HUES48 (cell line): ENCODE data around the gene IFITM1.
"Not testable (repeated sequence)": the region's sequence is repeated elsewhere in the genome, so short reads cannot be mapped to it uniquely, and the experiment has no call there.

Source experiments
- H3K27ac ChIP-seq: one replicate; pipeline ENCODE4 v1.7.0; 2013; ENCODE audit warnings: low read depth, low read length, inconsistent platforms
- H3K27me3 ChIP-seq: 2 replicates; pipeline ENCODE4 v1.6.1; 2013; ENCODE audit warnings: mild to moderate bottlenecking, low read length; ENCODE audit not compliant: control insufficient read depth, insufficient read depth
- H3K36me3 ChIP-seq: 2 replicates; pipeline ENCODE4 v1.6.1; 2013; ENCODE audit warnings: low read length; ENCODE audit not compliant: control insufficient read depth, insufficient read depth
- H3K4me1 ChIP-seq: 2 replicates; pipeline ENCODE4 v1.6.1; 2013; ENCODE audit warnings: mild to moderate bottlenecking, low read length; ENCODE audit not compliant: control insufficient read depth, insufficient read depth
- H3K4me3 ChIP-seq: 2 replicates; pipeline ENCODE4 v1.5.1; 2013; ENCODE audit warnings: mild to moderate bottlenecking, low read depth, low read length
- H3K9ac ChIP-seq: 2 replicates; pipeline ENCODE4 v1.6.1; 2013; ENCODE audit warnings: mild to moderate bottlenecking, low read depth, low read length, moderate library complexity
- H3K9me3 ChIP-seq: 2 replicates; pipeline ENCODE4 v1.6.1; 2013; ENCODE audit warnings: low read length; ENCODE audit not compliant: control insufficient read depth, insufficient read depth

IFITM1 gene

DNA sequence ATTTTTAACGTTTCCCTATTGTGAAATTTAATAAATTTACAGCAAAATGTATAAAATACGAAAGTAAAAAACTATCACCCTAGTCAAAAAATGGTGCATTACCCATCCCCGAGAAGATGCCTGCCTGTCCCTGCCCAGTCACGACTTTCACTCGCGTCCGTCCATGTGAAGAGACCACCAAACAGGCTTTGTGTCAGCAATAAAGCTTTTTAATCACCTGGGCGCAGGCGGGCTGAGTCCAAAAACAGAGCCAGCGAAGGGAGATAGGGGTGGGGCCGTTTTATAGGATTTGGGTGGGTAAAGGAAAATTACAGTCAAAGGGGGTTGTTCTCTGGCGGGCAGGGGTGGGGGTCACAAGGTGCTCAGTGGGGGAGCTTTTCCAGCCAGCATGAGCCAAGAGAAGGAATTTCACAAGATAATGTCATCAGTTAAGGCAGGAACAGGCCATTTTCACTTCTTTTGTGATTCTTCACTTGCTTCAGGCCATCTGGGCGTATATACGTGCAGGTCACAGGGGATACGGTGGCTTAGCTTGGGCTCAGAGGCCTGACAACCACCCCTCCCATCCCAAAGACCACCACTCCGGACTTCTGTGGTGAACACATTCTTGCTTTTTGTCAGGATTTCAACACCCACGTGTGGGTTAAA lies 19.9 kb downstream of the IFITM1 start:
- peak overlapping the region; percentile 15; the same call in 1 of the 2 replicates for H3K4me3 ChIP-seq
- H3K9ac ChIP-seq = peak overlapping the region; percentile 49
- H3K36me3 ChIP-seq, H3K9me3 ChIP-seq, H3K27me3 ChIP-seq: not testable (repeated sequence)
- peaks cover 28% of the 10 kb centered on the region for H3K4me1 ChIP-seq
- H3K27ac ChIP-seq = peak overlapping the region; percentile 91

- Histone ChIP-seq H3K9me3 (no peaks in the 10 kb centered on the region), H3K36me3 (no peaks in the 10 kb centered on the region), H3K4me1 (peaks cover 28% of the 10 kb centered on the region), H3K27me3 (no peaks in the 10 kb centered on the region), H3K4me3 (peak overlapping the region; percentile 15; the same call in 1 of the 2 replicates), H3K9ac (peak overlapping the region; percentile 49), H3K27ac (peak overlapping the region; percentile 91)
These were observed 20.6 kb downstream of the IFITM1 start for GRCh38 chr11:334264-334994.

DNA sequence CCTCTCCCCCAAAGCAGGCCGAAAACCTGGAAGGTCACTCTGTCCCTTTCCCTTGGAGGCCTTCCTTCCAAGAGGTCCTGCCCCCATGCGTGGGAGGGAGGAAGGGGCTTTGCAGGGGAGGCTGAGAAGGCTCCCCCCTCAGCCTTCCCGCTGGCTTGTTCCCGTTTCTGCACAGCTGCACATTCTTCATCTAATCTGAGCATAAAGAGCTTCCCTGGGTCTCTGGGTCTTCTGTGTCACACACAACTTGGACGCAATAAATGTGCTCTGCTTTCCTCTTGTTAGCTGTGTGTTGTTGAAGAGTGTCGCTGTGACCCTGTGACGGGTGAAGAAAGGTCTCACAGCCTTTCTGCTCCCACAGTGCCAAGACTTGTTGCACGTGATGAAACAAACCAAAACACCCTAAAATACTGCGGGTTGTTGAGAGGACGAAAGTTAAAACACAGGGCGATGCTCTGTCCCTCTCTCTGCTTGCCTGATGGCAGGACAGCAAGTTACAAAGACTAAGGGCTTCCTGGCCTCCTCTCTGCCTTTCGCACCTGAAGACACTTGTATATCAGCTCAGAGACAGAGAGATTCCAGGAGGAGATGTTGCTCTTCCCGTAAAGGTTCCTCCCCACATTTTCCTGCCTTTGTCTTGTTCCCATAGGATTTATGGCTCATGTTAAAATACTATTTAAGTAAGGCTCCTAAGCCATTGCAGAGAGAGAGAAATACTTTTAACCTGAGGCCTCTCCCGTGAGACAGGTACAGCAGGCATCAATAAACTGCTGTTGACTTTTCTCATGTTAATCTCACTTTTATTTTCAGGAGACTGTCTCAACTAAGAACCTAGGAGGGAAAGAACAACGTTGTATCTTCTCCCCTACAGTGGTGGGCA lies 22.2 kb downstream of the IFITM1 start:
- Histone ChIP-seq H3K36me3 (no peaks in the 10 kb centered on the region), H3K4me3 (no peak overlapping the region), H3K27me3 (no peaks in the 10 kb centered on the region), H3K9me3 (no peaks in the 10 kb centered on the region), H3K27ac (peak overlapping the region; percentile 51), H3K4me1 (peaks cover 44% of the 10 kb centered on the region), H3K9ac (no peak overlapping the region)

DNA sequence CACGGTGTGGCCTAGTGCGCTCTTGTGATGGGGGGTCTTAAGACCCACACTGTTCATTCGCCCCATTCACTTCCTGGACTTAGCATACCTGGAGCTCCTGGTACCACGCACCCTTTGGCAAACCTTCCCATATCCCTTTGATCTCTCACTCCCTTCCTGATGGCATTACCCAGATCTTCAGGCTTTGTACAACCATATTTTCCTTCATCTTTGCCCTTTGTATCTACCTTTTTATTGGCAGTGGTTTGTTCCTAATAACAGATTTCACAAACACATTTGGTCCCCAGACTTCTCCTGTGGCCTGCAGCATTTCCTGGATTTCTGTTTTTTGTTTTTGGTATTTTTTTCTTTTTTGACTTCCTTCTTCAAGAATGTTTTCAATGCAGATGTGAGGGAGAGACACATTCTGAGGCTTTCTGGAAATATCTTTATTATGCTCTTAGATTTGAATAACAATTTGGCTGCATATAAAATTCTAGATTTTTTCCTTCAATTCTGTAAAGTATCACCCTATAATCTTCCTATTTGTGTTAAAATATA lies 22.9 kb downstream of the IFITM1 start:
- Histone ChIP-seq H3K4me1 (peaks cover 50% of the 10 kb centered on the region), H3K27me3 (no peaks in the 10 kb centered on the region), H3K27ac (no peak overlapping the region), H3K36me3 (no peaks in the 10 kb centered on the region), H3K9ac (no peak overlapping the region), H3K4me3 (no peak overlapping the region), H3K9me3 (no peaks in the 10 kb centered on the region)

GRCh38 chr11:337711-338110 lies 23.9 kb downstream of the IFITM1 start:
- H3K27me3 ChIP-seq = no peaks in the 10 kb centered on the region
- H3K27ac ChIP-seq = no peak overlapping the region
- no peaks in the 10 kb centered on the region for H3K36me3 ChIP-seq
- no peak overlapping the region for H3K4me3 ChIP-seq
- H3K4me1 ChIP-seq = peaks cover 60% of the 10 kb centered on the region
- no peaks in the 10 kb centered on the region for H3K9me3 ChIP-seq
- H3K9ac ChIP-seq = no peak overlapping the region

GRCh38 chr11:339963-340362 lies 26.1 kb downstream of the IFITM1 start:
- Histone ChIP-seq H3K36me3 (no peaks in the 10 kb centered on the region), H3K27ac (peak overlapping the region; percentile 83), H3K4me1 (peaks cover 49% of the 10 kb centered on the region), H3K27me3 (no peaks in the 10 kb centered on the region), H3K9ac (no peak overlapping the region), H3K4me3 (no peak overlapping the region), H3K9me3 (no peaks in the 10 kb centered on the region)

- H3K27ac ChIP-seq = peak overlapping the region; percentile 83
- peak overlapping the region; percentile 37; the same call in 1 of the 2 replicates for H3K9ac ChIP-seq
- H3K36me3 ChIP-seq = no peaks in the 10 kb centered on the region
- H3K4me3 ChIP-seq = peak overlapping the region; percentile 29
- H3K9me3 ChIP-seq = no peaks in the 10 kb centered on the region
- peaks cover 42% of the 10 kb centered on the region for H3K4me1 ChIP-seq
- no peaks in the 10 kb centered on the region for H3K27me3 ChIP-seq
These were observed 27.0 kb downstream of the IFITM1 start for GRCh38 chr11:340539-341512.

DNA sequence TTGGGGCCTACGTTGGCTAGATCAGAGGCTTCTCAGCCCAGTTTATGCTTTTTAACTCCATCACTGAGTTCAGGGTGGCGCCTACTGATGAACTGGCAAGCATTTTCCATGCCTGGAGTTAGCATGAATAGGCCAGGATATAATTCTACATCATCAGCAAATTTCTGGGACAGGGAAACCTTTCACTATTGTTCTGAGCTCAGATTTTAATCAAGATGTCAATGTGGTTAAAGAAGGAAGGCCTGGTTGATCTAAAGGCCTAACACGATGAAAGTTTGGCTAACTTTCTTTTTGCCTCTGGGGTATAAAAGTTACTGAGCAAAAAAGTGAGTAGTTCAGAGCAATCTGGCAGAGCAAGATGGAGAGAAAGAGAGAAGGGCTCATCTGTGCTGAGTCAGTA lies 28.5 kb downstream of the IFITM1 start:
- H3K9me3 ChIP-seq = no peaks in the 10 kb centered on the region
- no peak overlapping the region for H3K4me3 ChIP-seq
- no peaks in the 10 kb centered on the region for H3K36me3 ChIP-seq
- peaks cover 32% of the 10 kb centered on the region for H3K4me1 ChIP-seq
- no peaks in the 10 kb centered on the region for H3K27me3 ChIP-seq
- peak overlapping the region; percentile 83 for H3K27ac ChIP-seq
- no peak overlapping the region for H3K9ac ChIP-seq

DNA sequence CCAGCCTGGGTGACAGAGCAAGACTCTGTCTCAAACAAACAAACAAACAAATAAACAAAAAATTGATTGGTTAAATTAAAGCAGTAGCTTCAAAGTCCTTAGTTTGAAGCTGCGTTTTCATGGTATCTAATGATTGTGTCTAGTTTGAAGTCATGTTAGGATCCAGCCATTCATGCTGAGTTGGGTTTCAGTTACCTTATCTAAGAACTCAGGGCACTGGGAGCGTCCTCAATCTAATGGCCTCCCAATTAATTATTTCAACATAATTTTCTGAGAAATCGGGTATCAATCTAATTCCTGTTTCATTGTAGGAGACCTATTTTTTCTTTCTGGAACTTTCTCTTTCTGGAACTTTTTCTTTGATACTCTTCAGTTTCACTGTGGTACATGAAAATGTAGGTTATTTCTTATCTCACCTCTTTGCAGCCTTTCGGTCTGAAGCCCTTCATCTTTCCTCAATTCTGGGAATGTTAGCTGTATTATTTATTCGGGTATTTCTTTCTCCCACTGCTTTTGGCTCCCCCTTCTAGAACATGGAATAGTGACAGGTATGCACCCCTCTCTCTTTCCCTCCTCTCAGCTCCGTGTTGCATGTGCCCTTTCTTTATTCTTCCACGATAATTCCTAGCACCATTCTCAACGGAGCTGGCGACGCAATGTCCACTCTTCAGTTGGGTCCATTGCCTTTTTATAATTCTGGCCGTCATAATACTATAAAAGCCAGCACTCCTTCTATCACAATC lies 31.2 kb downstream of the IFITM1 start:
- Histone ChIP-seq H3K27ac (no peak overlapping the region), H3K27me3 (no peaks in the 10 kb centered on the region), H3K9me3 (no peaks in the 10 kb centered on the region), H3K4me3 (no peak overlapping the region), H3K36me3 (no peaks in the 10 kb centered on the region), H3K9ac (no peak overlapping the region), H3K4me1 (peaks cover 26% of the 10 kb centered on the region)
